T-helper 22 cell (primary cell): ENCODE measurements around the gene SF3B4.
A peak's percentile ranks its signal among the peaks of the same experiment; 100 is the strongest.

Experiments used
- DNase-seq: peaks from one replicate; pipeline ENCODE4 v3.0.0-alpha.2; 2020; ENCODE audit warnings: low read depth

Gene SF3B4

DNA sequence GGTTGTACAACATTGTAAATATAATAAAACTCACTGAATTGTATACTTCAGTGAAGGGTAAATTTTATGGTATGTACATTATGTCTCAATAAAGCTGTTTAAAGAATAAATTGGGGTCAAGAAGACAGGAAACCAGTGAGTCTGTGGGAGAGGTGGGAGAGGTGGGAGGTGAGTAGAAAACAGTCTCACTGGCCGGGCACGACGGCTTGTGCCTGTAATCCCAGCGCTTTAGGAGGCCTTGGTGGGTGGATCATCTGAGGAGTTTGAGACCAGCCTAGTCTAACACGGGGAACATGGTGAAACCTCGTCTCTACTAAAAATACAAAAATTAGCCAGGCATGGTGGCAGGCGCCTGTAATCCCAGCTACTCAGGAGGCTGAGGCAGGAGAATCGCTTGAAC lies 4.9 kb upstream of the SF3B4 start:
- no peak for DNase-seq

DNA sequence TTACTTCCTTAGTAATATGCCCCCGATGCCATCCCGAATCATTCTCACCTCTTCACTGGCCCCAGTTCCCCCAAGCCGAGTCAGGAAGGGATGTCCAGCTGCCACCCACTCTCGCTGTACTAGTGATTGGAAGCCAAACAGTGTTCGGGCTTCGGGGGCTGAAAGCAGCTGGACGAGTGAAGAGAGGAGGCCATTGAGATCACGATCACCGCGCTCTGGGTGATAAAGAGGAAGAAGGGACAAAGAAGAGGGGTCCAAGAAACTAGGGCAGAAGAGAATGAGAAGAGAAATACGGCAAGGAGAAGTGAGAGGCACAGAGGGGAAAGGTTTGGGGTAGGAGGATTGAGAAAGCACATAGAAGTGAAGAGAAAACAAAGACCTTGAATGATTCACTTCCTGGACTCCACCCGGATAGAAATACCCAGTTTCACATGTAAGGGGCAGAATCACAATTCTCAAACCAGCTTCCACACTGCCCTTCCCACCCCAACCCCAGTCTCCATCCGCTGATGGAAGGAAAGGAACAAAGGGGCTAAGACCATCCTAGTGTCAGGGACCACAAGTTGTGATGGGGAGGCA lies 3.7 kb upstream of the SF3B4 start:
- no peak for DNase-seq

DNA sequence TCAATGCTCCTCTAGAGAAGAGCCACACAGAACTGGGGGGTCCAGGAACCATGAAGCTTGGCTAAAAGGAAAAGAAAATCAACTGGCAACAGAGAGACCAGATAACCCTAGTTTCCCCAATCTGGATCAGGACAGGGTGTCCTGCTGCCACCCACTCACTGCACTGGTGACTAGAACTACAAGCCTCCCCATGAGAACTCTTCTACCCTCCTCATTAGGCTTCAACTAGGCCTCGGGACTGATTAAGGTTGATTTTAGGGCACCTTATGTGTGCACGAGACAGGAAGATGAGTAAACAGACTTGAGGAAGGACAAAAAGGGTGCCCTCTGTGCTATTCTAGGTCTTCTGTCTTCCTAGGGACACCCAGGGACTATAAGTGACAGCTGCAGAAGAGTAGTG lies 2.3 kb upstream of the SF3B4 start:
- DNase-seq: no peak

DNA sequence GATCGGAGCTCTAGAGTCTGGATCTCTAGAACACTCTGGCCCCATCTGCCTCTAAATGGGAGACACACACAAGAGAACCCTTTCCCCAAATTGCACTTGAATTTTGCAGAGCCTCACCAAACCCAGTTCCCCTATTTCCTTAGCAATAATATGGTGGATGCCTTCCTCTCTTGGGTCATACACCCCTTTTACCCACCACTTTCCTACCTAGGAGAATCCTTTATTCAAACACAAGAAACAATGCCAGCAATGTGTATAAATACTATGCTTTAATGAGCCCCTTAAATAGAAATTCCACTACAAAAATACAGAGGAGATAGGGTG lies 760 bp upstream of the SF3B4 start:
- DNase-seq: no peak

DNA sequence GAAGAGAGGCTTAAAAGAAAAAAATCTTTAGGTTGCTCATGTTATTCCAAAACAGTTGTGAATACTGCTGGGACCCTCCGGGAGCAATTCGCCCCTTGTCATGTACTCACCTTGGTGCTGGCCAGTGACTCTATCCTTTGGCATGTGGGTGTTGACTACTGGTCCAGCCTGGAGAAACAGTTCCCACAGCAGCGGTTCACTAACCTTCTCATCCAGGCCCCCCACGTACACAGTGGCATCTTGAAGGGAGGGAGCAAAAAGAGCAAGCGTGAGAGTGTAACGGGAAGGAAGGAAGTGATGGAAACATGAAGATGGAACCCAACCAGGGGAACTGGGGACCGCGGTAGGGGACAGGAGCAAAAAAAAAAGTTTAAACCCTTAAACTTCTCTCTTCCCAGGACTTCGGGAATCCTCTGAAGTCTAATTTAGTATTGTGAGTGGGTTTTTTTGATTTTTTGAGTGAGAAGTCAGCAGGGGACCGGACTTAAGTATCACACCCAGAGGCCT lies 494 bp downstream of the SF3B4 start:
- no peak for DNase-seq

DNA sequence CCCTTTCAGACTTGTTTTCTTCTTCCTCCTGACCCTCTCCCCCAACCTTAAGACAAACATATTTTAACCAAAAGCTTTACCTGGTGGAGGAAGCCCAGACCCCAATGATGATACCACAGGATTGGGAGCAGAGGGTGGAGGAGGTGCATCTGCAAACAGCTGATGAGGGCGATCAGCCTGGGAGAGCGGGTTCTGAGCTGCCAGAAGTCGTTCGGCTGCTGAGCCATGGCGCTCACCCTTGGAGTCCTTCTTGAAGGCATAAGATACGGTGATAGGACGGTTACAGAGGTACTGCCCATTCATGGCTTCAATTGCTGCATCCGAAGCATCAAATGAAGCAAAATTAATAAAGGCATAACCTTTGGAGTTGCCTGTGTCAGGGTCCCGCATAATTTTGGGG lies 1.3 kb downstream of the SF3B4 start:
- no peak for DNase-seq

DNA sequence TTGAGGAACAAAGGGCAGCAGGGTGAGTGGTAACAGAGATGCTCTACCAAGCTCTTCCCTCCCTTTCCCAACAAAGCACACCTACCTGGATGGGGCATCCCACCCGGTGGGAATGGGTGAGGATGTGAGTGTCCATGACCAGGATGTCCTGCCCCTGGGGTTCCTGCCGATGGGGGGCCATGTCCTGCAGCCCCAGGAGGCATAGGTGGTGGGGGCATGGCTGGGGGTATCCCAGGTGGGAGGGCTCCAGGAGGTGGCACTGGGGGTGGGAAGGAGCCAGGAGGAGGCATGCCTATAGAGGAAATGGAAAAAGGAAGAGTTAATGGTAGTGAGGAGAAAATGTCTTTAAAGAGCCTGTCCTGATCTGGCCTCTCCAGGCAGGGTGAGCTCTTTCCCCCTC lies 1.9 kb downstream of the SF3B4 start:
- no peak for DNase-seq

DNA sequence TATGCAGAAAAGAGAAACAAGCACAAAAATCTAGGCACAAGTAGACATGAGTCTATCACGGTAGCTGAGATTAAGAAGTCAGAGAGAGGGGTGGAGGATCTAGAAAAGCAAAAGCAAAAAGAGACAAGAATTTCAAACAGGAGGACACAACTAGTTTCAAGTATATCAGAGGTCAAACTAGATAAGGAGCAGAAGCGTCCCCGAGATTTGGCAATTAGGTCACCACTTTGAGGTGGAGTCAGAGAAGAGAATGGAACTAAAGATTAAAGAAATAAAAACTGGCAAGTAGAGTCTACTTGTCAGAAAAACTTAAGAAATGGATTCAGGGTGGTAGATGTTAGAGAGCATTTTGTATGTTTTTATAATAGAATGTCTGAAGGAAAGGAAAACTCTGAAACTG lies 2.3 kb downstream of the SF3B4 start:
- no peak for DNase-seq

DNA sequence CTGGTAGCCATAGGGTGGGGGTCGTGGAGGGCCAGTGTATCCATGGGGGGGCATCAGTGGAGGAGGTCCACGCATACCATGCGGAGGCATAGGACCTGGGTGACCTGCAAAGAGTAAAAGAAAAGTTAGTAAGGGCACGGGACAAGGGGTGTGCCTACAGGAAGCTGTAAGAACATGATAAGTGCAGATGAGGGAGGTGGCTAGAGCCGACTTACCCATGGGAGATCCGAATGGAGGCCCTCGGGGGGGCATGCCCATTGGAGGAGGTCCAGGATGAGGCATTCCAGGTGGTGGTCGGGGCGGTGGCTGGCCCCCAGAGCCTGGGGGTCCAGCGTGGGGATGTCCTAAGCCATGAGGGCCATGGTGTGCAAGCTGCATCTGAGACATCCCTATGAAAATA lies 4.0 kb downstream of the SF3B4 start:
- no peak for DNase-seq

DNA sequence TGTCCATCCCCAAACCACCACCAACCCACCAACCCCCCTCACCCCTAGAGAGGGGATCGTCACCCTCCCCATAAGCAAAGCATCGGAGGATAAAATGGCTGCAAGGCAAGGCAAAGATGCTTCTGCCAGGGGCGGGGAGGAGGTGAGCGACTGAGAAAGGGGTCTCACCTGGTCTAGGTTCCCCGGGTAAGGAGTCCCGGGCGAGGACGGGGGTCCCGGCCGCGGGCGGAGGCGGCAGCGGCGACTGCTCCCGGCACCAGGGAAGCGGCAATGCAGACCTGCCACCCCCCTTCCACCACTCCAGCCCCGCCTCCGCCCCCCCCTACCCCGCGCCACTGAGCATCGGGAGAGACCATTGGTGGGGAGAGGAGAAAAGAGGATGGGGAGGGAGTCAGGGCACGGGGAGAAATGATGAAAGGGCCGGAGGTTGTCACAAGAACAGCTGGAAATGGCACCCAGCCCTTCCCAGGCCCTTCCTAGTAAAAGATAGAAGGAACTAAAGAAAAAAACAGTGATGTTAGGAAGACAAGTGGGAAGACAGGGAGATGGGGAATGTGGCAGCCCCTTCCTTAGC lies 9.9 kb downstream of the SF3B4 start, which contains the start of gene SV2A:
TSS of gene SV2A (minus strand) at position 274 of the 574 bp plus-strand sequence. CDS start 4,004 bp downstream, outside the sequence.
- peak; percentile 39 for DNase-seq

DNA sequence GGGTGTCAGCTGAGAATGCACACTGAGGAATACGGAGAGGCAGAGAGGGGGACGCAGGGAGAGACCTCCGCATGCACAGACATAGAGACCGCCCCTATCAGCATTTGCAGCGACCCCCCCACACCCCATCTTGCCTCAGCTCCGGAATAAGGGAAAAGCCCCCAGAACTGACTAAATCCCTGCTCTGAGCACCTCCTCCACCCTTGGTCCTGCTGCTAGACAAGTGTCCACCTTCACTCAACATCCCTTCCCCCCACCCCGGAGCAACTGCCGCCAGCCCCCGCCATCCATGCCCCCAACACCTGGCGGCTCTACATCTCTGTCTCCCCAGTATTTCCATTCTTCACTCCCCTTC lies 10.7 kb downstream of the SF3B4 start:
- no peak for DNase-seq

DNA sequence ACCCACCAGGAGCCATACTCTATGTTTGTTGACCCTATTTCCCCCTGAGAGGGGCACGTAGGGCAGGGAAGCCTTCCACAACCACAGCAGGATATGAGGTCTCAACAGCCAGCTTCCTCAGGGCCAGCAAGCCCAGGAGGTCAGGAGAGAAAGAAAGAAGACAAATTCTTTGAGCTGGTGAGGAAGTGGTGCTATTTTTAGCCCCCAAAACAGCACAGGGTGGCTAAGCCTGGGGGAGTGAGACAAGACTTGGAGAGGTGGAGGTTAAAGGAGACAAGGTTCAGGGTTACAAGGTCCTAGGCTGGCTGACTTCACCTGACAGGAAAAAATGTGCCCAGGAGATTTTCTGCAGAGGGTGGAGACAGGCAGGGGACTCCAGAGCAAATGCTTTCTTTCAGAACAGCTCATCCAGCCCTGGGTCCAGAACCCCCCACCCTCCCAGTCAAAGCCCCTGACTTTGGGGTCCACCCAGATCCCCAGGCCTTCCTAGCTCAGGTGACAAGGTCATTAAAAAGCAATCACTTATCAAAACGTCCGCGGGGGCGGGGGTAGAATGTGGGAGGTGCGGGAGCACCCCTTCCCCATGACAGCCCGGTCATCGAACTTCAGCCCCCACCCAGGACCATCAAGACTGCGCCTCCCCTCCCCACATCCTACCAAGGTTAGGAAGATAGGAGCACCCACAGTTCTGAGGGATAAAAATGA lies 11.3 kb downstream of the SF3B4 start:
- no peak for DNase-seq

DNA sequence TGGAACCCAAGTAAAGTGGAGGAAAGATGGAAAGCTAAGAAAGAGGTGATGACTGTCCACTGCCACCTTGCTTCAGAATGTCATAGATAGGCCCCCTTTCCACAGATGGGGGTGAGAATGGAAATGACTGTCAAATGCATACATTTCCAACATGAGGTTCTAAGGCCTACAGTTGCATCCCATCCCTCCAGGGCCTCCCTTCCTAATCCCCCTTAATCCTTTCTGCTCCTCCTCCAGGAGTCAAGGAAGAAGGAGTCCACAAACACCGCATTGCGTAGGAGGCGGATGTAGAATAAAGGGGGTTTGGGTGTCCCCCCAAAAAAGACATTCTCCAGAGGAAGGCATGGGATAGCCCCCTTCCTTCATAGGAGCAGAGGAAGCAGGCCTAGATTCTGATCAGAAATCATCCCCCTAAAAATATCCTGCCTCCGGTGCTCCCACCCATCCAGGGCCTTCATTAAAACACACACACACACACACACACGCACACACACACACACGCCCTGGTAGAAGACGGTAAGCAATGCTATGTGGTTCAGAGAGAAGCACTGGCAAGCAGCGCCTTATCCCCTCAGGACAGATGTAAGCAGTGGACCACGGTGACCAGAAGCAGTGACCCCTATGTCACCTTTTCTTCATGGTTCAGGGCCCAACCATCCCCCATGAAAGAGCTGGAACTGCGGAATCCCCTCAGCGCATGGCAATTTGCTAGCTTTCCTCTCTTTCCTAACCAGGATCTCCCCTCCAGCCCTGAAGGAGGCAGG lies 12.0 kb downstream of the SF3B4 start:
- DNase-seq: no peak

DNA sequence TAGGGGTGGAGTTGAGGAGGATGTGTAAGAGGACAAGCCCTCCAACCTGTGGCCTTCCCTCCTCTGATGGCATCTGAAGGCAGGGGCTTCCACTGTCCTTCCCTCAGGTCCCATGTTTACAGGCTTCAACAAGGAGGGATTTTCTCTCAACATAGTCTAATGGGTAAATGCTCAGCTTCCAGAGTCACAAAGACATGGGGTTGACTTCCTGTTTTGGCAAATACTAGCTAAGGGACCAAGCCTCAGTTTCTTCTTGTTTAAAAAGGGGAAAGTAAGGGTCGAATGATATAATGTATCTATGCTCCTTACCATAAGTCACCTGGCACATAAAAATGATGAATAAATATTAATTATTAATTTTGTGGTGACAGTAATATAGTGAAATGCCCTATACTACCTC lies 13.1 kb downstream of the SF3B4 start:
- no peak for DNase-seq

DNA sequence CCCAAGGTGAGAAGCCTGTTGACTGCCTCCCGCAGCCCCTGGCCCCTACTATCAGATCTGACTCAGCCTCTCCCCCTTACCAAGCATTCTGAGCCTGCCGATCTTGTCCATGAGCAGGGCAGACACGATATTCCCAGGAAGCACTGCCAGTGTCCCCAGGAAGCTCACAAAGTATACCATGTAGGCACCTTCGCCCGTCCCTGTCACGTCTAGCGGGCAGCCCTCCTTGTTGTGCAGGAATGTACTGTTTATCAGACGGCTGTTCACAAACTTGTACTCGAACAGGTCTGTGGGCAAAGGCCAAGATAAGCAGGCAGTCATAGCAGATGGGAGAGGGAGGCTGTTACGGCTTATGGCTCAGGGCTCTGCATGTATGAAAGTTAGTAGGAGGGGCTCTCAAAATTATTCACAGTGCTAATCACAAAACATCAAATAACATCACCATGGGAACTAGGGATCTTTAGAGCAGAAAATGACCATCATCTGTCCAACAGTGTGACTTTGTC lies 21.0 kb downstream of the SF3B4 start:
- no peak for DNase-seq

DNA sequence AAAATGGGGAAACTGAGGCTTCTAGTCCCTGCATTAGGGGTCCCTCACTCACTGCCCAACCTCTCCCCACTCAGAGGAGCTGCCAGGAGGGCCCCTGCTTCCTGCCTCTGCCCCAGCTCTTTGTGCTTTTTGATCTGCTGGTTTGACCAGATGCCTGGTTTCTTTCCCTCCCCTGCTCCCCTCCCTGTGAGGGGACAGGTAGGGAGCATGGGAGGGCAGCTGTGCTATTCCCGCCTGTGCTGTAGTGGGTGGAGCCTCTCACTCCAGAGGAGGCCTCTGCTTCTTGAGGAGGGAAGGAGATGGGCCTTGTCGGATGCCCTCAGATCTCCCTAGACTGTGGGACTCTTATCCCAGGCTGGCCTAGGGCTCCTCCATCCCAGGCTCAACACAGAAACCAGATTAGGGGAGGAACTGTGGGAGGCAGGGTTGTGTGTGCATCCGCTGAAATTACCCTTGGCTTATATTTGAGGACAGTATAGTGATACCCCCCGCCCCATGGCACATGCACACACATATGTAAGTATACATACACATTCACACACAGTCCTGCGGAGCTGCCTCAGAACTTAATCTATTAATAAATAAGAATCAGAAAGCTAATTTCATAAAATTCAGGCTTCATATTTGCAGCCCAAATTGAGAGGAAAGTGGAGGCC lies 23.6 kb downstream of the SF3B4 start:
- no peak for DNase-seq

DNA sequence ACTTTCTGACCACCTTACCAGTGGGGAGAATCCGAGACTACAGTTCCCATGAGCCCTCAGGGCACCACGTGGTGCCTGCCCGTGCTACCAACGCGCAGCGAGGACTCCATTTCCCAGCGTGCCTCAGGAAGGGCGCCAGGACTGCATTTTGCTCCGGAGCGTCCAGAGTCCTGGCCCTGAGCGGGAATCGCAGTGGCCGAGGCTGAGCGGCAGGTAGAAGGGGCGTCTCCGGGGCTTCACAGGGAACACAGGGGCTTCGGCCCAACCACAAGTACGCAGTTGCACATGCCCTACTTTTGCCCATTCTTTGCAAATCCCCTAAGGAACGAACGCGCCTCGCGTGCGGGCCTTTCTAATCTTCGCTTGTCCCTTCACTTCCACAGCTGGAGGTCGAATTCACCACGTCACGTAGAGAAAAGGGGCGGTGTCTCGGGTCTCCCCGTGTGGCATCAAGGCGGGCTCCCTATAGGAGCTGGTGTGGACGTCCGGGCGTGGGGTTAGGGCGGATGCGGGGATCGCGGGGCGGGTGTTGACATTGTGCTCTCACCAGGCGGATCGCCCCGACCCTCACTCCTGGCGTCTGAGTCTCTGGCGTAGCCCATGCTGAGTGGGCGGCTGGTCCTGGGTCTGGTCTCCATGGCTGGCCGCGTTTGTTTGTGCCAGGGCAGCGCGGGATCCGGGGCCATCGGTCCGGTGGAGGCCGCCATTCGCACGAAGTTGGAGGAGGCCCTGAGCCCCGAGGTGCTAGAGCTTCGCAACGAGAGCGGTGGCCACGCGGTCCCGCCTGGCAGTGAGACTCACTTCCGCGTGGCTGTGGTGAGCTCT lies 27.9 kb downstream of the SF3B4 start, which contains the start of gene BOLA1:
TSS of gene BOLA1 (plus strand) at position 109 of the 825 bp plus-strand sequence. CDS start at position 601, 492 bp downstream.
- peak; percentile 69 for DNase-seq

DNA sequence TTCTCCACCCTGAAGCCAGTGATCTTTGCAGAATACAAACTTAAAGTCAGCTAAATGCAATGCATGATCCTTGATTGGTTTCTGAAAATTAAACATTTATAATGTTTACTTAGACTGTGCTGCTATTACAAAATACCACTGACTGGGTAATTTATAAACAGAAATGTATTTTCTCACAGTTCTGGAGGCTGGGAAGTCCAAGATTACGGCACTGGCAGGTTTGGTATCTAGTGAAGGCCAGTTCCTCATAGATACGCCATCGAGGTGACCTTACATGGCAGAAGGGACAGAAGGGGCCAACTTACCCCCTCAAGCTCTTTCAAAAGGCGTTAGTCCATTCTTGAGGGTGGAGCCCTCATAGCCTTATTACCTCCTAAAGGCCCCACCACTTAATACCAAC lies 31.0 kb downstream of the SF3B4 start:
- no peak for DNase-seq

DNA sequence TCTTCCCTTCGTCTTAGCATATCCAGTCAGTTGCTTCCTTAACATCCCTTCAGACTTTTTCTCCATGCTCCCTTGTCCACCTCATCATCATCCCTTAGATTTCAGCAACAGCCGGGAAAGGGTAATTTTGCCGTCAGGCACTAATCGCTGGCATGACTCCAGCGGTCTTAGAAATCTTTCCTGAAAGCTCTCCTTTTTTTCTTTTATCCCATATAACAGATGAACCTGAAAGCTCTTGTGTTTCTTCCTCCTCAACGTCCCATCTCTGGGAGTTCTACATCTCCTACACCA lies 38.7 kb downstream of the SF3B4 start:
- DNase-seq: no peak

DNA sequence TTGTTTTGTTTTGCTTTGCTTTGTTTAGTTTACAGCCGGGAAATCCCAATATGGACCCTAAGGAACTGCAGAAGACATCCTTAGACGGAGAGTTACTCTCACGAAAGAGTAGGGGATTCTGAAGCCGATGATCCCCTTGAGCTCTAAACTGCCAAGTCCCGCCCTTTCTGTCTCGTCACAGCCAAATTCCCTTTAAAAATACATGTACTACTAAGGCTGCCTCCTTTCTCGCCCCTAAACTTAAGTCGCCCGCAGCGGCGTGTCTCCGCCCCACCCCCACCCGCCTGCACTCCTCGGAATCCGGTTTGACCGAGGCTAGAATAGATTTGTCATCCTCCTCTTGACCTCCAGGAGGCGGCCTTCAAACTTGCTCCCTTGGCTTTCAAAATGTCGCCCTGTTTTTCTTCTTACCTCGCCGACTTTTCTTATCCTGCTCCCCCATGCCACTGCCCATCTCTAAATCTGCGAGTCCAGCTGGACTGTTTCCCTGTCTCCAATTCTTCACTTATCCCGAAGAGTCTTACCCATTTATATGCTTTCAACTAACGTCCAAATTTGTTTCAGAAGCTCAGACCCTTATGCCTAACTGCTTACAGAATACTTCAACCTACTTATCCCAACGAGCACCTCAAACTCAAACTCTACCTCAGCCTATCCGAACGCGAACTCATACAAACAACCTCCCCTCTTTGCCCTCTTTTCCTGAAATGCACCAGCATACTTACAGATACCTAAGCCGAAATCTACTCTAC lies 39.2 kb downstream of the SF3B4 start:
- DNase-seq: peak; percentile 54
